ENCODE data around the gene PIKFYVE. TPM values are rescaled to one million over a fixed set of nuclear protein-coding genes. Genes with fewer than 3 reads are reported as not detected.
A peak's percentile ranks its signal among the peaks of the same experiment; 100 is the strongest.
"Not testable (repeated sequence)": the region's sequence is repeated elsewhere in the genome, so short reads cannot be mapped to it uniquely, and the experiment has no call there.

PIKFYVE gene
- total RNA-seq, 1 donor from 2014 or later, result 16.1 TPM

DNA sequence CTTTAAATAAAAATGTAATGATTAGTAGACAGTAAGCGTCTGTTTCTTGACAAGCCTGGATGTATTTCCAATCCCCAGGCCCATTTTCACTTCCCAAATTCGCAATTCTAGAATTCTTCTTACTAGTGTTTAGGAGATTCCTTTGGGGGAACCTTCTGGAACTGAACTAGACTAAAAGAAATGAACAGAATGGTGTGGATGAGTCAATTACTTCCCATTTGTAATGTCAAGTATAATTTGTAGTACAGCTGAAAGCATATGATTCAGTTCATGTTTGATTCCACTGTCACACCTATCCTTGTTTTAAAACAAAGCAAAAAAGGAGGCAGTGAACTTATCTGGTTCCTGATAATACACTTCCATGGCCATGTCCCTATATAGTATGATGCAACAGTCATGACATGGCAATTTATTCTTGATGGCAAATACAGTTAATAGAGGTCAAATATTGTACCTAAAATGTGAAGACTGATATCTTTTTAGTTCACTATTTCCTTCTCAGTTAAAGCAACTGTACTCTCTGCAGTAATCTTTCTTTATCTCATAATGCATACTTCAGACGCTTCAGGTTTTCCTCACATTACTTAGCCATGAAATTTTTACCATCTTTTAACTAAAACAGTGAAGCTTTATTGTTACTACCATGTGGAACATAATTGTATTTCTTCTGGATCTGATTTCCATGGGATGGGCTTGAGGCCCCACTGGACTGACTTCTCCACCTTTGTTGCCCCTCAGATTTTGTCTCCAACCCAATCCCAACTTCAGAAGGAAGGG is 13.2 kb upstream of the PIKFYVE start:
- ATAC-seq, result no peak
- no peak for DNase-seq
- intact Hi-C loops (cut with micrococcal nuclease), result no loop called here

DNA sequence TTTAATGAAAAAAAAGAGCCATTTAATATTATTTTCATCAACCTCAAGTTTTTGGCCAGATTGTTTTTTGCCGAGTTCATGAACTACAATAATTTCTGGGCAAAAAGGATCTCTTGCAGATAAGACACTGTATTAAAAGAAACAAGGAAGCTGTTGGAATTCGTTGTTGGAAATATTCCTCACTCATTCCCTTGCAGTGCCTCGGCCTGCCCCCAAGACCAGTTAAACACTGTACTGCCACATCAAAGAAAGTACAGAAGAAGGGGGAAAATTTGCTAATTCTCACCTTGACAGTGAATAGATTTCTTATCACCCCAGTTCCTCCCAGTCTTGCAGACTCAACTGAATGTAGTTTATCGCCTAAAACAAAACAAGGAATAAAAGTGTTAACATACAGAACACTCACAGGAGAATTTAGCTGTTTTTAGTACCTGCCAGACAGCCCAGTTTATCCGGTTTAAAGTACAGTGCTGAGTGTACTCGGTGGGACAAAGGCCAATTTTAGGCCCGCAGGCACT is 12.4 kb upstream of the PIKFYVE start:
- no peak for ATAC-seq
- intact Hi-C loops (cut with micrococcal nuclease), result no loop called here
- no peak for DNase-seq

GRCh38 chr2:208254118-208254870 is 11.8 kb upstream of the PIKFYVE start:
- intact Hi-C loops (cut with micrococcal nuclease), result no loop called here
- ATAC-seq (peak; percentile 85), DNase-seq (peak; percentile 92)

DNA sequence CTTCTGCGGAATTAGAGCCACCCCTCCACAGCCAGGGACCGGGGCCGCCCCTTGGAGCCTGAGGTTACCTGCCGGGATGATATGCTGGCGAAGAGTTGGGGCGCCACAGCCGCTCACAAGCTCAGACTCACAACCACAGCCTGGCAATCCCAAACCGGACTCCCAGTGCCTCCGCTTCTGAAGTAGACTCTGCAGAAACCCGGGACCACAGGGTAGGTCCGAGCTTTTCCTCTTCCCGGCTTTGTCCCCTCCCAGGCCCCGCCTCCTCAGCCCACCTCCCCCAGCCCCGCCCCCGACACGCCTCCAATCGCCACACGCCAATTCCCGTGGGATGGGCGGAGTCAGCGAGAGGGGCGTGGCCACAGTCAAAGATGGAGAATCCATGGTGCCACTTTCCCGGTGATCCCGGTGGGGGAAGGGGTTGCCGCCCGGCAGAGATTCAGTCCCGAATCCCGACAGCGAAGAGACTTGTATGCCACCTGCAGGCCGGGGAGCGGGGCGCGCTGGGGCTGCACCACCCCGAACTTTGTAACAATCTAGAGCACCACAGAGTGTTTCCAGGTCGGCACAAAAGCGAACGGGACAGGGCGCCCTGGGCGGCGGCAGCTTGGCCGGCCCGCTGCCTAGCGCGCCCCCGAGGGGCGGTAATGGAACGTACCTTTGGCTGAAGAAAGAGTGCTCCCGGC is 11.0 kb upstream of the PIKFYVE start, which contains the start of gene IDH1:
Gene IDH1 (minus strand): TSS at position 201 of the 686 bp plus-strand sequence. CDS start 3,520 bp downstream, outside the sequence.
- intact Hi-C loops (cut with micrococcal nuclease), result no loop called here
- ATAC-seq (peak; percentile 96), DNase-seq (peak; percentile 98)

GRCh38 chr2:208255557-208256106 is 10.4 kb upstream of the PIKFYVE start:
- ATAC-seq, result no peak
- DNase-seq, result no peak
- intact Hi-C loops (cut with micrococcal nuclease), result no loop called here

DNA sequence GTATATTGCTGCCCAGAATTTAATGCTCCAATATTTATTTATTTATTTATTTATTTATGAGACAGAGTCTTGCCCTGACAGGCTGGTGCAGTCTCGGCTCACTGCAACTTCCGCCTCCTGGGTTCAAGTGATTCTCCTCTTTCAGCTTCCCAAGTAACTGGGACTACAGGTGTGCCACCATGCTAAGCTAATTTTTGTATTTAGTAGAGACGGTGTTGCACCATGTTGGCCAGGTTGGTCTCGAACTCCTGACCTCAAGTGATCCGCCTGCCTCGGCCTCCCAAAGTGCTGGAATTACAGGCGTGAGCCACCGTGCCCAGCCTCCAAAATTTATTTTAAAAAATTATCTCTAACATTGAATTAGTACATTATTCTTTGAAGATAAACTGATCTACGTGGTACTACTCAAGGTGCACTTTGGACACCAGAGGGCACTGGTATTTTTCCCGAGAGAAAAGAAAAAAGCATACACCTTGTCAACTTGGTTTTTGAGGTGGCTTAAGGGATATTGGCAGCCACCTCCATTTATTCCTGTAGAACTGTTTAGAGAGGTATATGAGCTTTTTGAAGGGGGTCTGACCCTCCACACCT is 9.8 kb upstream of the PIKFYVE start:
- DNase-seq (no peak), ATAC-seq (no peak)
- intact Hi-C loops (cut with micrococcal nuclease), result no loop called here

DNA sequence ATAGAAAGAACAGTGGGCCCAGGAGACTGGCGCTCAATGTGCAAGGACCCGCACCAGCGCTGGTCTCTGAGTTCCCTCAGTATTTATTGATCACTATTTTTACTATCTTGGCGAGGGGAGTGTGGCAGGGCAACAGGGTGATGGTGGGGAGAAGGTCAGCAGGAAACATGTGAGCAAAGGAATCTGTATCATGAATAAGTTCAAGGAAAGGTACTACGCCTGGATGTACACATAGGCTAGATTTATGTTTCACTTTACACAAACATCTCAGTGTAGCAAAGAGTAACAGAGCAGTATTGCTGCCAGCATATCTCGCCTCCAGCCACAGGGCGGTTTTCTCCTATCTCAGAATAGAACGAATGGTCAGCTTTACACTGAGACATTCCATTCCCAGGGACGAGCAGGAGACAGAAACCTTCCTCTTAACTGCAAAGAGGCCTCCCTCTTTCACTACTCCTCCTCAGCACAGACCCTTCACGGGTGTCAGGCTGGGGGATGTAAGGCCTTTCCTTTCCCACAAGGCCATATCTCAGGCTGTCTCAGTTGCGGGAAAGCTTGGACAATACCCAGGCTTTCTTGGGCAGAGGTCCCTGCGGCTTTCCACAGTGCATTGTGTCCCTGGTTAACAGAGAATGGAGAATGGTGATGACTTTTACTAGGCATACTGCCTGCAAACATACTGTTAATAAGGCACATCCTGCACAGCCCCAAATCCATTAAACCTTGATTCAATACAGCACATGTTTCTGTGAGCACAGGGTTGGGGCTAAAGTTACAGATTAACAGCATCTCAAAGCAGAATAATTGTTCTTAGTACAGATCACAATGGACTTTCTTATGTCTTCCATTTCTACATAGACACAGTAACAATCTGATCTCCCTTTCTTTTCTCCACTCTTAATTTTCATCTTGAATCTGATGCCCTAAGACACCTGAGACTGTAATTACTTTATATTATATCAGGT is 8.9 kb upstream of the PIKFYVE start:
- intact Hi-C loops (cut with micrococcal nuclease); ATAC-seq; DNase-seq: not testable (repeated sequence)

- ATAC-seq (peak; percentile 51), DNase-seq (no peak)
- intact Hi-C loops (cut with micrococcal nuclease), result no loop called here
Observed at GRCh38 chr2:208265371-208265800, 669 bp upstream of the PIKFYVE start.

- DNase-seq, result no peak
- ATAC-seq, result no peak
- intact Hi-C loops (cut with micrococcal nuclease), result no loop called here
Observed at GRCh38 chr2:208266553-208266893, 468 bp downstream of the PIKFYVE start.

GRCh38 chr2:208266936-208267335 is 881 bp downstream of the PIKFYVE start:
- DNase-seq (no peak), ATAC-seq (no peak)
- intact Hi-C loops (cut with micrococcal nuclease), result no loop called here

DNA sequence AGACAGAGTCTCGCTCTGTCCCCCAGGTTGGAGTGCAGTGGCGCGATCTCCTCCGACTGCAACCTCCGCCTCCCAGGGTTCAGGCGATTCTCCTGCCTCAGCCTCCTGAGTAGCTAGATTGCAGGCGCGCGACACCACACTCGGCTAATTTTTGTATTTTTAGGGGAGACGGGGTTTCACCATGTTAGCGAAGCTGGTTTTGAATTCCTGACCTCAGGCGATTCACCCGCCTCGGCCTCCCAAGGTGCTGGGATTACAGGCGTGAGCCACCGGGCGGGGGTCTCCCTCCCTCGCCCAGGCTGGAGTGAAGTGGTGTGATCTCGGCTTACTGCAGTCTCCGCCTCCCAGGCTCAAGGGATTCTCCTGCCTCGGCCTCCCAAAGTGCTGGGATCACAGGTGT is 1.5 kb downstream of the PIKFYVE start:
- ATAC-seq; DNase-seq; intact Hi-C loops (cut with micrococcal nuclease): not testable (repeated sequence)

DNA sequence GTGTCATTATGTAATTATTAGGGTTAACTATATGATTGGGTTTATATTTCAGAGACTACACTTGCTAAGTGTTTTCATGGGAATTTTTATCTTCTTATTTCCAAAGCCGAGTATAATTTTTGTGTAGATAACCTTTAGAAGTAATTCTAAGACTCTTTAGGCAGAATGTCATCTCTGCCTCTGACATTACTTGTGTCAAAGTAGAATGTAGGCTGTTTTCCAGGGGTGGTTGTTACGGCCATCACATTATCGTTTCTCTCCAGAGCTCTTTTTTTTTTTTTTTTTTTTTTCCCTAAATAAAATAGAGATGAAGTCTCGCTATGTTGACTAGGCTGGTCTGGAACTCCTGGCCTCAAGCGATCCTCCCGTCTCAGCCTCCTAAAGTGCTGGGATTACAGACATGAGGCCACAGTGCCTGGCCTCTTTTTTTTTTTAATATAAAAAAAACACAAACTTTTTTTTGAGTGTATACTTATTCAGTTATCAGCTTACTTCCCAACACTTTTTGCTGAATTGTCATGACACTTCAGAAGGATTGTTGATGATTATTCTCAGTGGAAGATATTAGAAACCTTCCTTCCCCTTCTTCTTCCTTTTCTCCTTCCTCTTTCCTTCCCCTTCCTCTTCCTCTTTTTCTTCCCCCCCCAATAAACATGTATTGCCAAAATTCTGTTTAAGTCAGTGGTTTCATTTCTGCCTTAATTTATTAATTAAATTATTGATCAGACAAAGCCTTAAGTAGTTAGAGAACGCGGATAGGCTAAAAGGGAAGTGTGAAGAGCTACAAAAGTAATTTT is 2.3 kb downstream of the PIKFYVE start:
- ATAC-seq (no peak), DNase-seq (no peak)
- intact Hi-C loops (cut with micrococcal nuclease), result no loop called here

GRCh38 chr2:208269091-208269490 is 3.0 kb downstream of the PIKFYVE start:
- DNase-seq (no peak), ATAC-seq (no peak)
- intact Hi-C loops (cut with micrococcal nuclease), result no loop called here

- no peak for ATAC-seq
Observed at GRCh38 chr2:208274748-208275147, 8.7 kb downstream of the PIKFYVE start.

GRCh38 chr2:208278549-208278948 is 12.5 kb downstream of the PIKFYVE start:
- no peak for ATAC-seq
- no peak for DNase-seq
- intact Hi-C loops (cut with micrococcal nuclease), result no loop called here

More at GRCh38 chr2:208274748-208275147, 8.7 kb downstream of the PIKFYVE start:
- DNase-seq, result no peak
- intact Hi-C loops (cut with micrococcal nuclease), result no loop called here

- intact Hi-C loops (cut with micrococcal nuclease), result no loop called here
- no peak for DNase-seq
- no peak for ATAC-seq
Observed at GRCh38 chr2:208279236-208279635, 13.2 kb downstream of the PIKFYVE start.

GRCh38 chr2:208280234-208280633 is 14.2 kb downstream of the PIKFYVE start:
- DNase-seq (no peak), ATAC-seq (no peak)
- intact Hi-C loops (cut with micrococcal nuclease), result no loop called here
